ENCODE data around the gene SCUBE3. TPM values are rescaled to one million over a fixed set of nuclear protein-coding genes. Genes with fewer than 3 reads are reported as not detected.
A peak's percentile ranks its signal among the peaks of the same experiment; 100 is the strongest.

SCUBE3 gene
- total and polyA plus RNA-seq, 9 of the 15 experiments (the other 6 are each of a cell fraction or from before 2014, with no cell fraction given): 0.01 to 0.11 TPM; not detected in 7

- H3K9me1 ChIP-seq (ENCODE audit: control insufficient read depth, insufficient read depth, low read length): no peaks in the 10 kb centered on the region
- H3K4me1 ChIP-seq (replicated peaks in 1 of 2; ENCODE audit: control insufficient read depth in 2 of 2, insufficient read depth in 2 of 2, low read length in 2 of 2): peaks cover 23 to 27% of the 10 kb centered on the region in 2 experiments
- intact Hi-C loops (cut with micrococcal nuclease) (loop anchor here (5.0 to 10.0 kb wide), 3 partner anchors 227 to 660 kb away; no protein-coding TSS in a partner anchor), in situ Hi-C loops (cut with MboI) (loop anchor here (5.0 kb wide), 1 partner anchor 442 kb away; the partner anchor contains the start of gene ARMC12)
- POLR2A ChIA-PET: interaction anchor here (0.6 to 3.9 kb wide), 3 partner anchors 8 to 226 kb away, joined by 5 to 25 read pairs (median 6); partner anchors contain the start of gene RPL10A
- no peaks in the 10 kb centered on the region for H4K20me1 ChIP-seq (replicated peaks; ENCODE audit: control insufficient read depth, insufficient read depth, low read length)
- H3K4me2 ChIP-seq (ENCODE audit: insufficient read depth, low read length): no peak overlapping the region
- FAIRE-seq (no peak), DNase-seq (ENCODE audit: extremely low read depth in 1 of 4, low spot score in 3 of 4) (no peak), ATAC-seq (no peak)
- TF ChIP-seq ZKSCAN1 (IDR thresholded peaks at IDR 0.05; ENCODE audit: low read depth, low read length) (0 out of 2 replicates have a peak, but pooled peaks have one; percentile 45), PRPF4 (IDR thresholded peaks at IDR 0.05; ENCODE audit: insufficient read depth, low read depth, low read length, poor library complexity, severe bottlenecking) (no peak)
- 50% methylated on average over 2 of the region's 2 CpGs for WGBS (ENCODE audit: insufficient coverage, low coverage, missing lambda C conversion rate)
- peaks cover 22% of the 10 kb centered on the region for H3K79me2 ChIP-seq (ENCODE audit: control insufficient read depth, insufficient read depth, low read length)
- no peak overlapping the region for H3K4me3 ChIP-seq
- no peaks in the 10 kb centered on the region for H3K9me3 ChIP-seq (replicated peaks; ENCODE audit: control insufficient read depth, insufficient read depth, low read depth, low read length)
- no TSS peak for BruUV-seq (replicated peaks)
- H3K27ac ChIP-seq (ENCODE audit: extremely low read depth, low read depth, low read length): no peak overlapping the region
- H2AFZ ChIP-seq (ENCODE audit: low read depth, low read length): no peak overlapping the region
- CTCF ChIA-PET (ENCODE audit: low intra/inter-chr PET ratio): interaction anchor here (0.5 to 2.1 kb wide), 5 partner anchors 32 to 442 kb away, joined by 3 to 9 read pairs (median 8); partner anchors contain the start of genes ARMC12, PPARD and RPL10A
- no peaks in the 10 kb centered on the region; the same call in 2 of the 3 replicates for H3K36me3 ChIP-seq (ENCODE audit: control insufficient read depth, insufficient read depth, low read length)
- peak overlapping the region in 1 of 2 experiments; percentile 19; a peak in 1 of 4 replicates for H3K9ac ChIP-seq (ENCODE audit: insufficient read depth in 1 of 2, low read depth in 2 of 2, low read length in 2 of 2)
- H3K27me3 ChIP-seq (ENCODE audit: control insufficient read depth in 2 of 2, insufficient read depth in 2 of 2, low read length in 2 of 2): no peaks in the 10 kb centered on the region
These were observed 81.3 kb downstream of the SCUBE3 start for GRCh38 chr6:35295036-35295435.
